ENCODE results near the gene USP20. TPM values are rescaled to one million over a fixed set of nuclear protein-coding genes. Genes with fewer than 3 reads are reported as not detected.

Gene USP20
- total and polyA plus RNA-seq, 10 of the 15 experiments (the other 5 are each of a cell fraction or from before 2014, with no cell fraction given), result 0.66 to 23.3 (median 11.0) TPM

DNA sequence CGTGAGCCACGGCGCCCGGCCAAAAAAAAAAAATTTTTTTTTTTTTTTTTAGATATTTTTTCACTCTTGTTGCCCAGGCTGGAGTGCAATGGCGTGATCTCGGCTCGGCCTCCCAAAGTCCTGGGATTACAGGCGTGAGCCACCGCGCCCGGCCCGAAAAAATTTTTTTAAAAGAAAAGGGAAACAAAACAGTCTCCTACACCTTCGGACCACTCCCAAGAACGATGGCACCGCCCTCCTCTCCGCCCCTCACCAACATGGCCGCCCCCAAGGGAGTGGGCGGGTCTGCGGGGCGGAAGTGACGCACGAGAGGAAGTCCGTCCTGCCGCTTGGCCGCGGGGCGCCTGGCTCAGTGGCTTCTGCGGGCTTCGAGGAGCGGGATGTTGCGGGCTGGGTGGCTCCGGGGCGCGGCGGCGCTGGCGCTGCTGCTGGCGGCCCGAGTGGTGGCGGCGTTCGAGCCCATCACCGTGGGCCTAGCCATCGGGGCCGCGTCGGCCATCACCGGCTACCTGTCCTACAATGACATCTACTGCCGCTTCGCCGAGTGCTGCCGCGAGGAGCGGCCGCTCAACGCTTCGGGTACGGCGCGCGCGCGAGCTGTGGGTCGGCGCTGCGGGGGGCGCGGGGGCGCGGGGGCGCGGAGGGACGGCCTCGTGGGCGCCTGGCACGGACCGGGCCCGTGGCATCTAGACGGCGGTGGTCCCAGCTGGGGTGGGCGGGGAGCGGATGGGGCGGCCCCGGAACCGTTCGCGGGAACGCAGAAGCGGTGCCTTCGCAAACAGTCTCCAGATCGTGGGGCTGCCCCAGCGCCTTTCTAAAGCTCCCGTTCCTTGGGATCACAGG is 32.2 kb upstream of the USP20 start, which contains the start of gene TOR1B (continued):
- TF ChIP-seq, protein P1, sequence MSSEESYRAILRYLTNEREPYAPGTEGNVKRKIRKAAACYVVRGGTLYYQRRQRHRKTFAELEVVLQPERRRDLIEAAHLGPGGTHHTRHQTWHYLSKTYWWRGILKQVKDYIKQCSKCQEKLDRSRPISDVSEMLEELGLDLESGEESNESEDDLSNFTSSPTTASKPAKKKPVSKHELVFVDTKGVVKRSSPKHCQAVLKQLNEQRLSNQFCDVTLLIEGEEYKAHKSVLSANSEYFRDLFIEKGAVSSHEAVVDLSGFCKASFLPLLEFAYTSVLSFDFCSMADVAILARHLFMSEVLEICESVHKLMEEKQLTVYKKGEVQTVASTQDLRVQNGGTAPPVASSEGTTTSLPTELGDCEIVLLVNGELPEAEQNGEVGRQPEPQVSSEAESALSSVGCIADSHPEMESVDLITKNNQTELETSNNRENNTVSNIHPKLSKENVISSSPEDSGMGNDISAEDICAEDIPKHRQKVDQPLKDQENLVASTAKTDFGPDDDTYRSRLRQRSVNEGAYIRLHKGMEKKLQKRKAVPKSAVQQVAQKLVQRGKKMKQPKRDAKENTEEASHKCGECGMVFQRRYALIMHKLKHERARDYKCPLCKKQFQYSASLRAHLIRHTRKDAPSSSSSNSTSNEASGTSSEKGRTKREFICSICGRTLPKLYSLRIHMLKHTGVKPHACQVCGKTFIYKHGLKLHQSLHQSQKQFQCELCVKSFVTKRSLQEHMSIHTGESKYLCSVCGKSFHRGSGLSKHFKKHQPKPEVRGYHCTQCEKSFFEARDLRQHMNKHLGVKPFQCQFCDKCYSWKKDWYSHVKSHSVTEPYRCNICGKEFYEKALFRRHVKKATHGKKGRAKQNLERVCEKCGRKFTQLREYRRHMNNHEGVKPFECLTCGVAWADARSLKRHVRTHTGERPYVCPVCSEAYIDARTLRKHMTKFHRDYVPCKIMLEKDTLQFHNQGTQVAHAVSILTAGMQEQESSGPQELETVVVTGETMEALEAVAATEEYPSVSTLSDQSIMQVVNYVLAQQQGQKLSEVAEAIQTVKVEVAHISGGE (CRISPR knock-in tag; IDR thresholded peaks at IDR 0.05), result peak; percentile 78
- TF ChIP-seq, protein P2, sequence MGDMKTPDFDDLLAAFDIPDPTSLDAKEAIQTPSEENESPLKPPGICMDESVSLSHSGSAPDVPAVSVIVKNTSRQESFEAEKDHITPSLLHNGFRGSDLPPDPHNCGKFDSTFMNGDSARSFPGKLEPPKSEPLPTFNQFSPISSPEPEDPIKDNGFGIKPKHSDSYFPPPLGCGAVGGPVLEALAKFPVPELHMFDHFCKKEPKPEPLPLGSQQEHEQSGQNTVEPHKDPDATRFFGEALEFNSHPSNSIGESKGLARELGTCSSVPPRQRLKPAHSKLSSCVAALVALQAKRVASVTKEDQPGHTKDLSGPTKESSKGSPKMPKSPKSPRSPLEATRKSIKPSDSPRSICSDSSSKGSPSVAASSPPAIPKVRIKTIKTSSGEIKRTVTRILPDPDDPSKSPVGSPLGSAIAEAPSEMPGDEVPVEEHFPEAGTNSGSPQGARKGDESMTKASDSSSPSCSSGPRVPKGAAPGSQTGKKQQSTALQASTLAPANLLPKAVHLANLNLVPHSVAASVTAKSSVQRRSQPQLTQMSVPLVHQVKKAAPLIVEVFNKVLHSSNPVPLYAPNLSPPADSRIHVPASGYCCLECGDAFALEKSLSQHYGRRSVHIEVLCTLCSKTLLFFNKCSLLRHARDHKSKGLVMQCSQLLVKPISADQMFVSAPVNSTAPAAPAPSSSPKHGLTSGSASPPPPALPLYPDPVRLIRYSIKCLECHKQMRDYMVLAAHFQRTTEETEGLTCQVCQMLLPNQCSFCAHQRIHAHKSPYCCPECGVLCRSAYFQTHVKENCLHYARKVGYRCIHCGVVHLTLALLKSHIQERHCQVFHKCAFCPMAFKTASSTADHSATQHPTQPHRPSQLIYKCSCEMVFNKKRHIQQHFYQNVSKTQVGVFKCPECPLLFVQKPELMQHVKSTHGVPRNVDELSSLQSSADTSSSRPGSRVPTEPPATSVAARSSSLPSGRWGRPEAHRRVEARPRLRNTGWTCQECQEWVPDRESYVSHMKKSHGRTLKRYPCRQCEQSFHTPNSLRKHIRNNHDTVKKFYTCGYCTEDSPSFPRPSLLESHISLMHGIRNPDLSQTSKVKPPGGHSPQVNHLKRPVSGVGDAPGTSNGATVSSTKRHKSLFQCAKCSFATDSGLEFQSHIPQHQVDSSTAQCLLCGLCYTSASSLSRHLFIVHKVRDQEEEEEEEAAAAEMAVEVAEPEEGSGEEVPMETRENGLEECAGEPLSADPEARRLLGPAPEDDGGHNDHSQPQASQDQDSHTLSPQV (IDR thresholded peaks at IDR 0.05), result no peak
- TF ChIP-seq SMARCA5 (IDR thresholded peaks at IDR 0.05), result no peak
- TF ChIP-seq NFYA (IDR thresholded peaks at IDR 0.05; ENCODE audit: borderline replicate concordance, low read depth, low read length), result no peak
- no peak for TF ChIP-seq SMAD1 (IDR thresholded peaks at IDR 0.05; ENCODE audit: low read depth, partially characterized antibody)
- TF ChIP-seq NR2F1 (conservative IDR thresholded peaks at IDR 0.05), result peak; percentile 55
- TF ChIP-seq, protein P3, sequence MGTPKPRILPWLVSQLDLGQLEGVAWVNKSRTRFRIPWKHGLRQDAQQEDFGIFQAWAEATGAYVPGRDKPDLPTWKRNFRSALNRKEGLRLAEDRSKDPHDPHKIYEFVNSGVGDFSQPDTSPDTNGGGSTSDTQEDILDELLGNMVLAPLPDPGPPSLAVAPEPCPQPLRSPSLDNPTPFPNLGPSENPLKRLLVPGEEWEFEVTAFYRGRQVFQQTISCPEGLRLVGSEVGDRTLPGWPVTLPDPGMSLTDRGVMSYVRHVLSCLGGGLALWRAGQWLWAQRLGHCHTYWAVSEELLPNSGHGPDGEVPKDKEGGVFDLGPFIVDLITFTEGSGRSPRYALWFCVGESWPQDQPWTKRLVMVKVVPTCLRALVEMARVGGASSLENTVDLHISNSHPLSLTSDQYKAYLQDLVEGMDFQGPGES (IDR thresholded peaks at IDR 0.05), result no peak
- TF ChIP-seq POU2F2 (IDR thresholded peaks at IDR 0.05; ENCODE audit: borderline replicate concordance, low read depth, low read length), result peak; percentile 66; the same call in 2 of the 3 replicates
- TF ChIP-seq, protein P4, sequence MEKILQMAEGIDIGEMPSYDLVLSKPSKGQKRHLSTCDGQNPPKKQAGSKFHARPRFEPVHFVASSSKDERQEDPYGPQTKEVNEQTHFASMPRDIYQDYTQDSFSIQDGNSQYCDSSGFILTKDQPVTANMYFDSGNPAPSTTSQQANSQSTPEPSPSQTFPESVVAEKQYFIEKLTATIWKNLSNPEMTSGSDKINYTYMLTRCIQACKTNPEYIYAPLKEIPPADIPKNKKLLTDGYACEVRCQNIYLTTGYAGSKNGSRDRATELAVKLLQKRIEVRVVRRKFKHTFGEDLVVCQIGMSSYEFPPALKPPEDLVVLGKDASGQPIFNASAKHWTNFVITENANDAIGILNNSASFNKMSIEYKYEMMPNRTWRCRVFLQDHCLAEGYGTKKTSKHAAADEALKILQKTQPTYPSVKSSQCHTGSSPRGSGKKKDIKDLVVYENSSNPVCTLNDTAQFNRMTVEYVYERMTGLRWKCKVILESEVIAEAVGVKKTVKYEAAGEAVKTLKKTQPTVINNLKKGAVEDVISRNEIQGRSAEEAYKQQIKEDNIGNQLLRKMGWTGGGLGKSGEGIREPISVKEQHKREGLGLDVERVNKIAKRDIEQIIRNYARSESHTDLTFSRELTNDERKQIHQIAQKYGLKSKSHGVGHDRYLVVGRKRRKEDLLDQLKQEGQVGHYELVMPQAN (conservative IDR thresholded peaks at IDR 0.05), result peak; percentile 92
- no peak for TF ChIP-seq CEBPB (IDR thresholded peaks at IDR 0.05; ENCODE audit: borderline replicate concordance in 1 of 2, low read depth in 2 of 2, low read length in 2 of 2)
